ENCODE data around the gene NXPE4. TPM values are rescaled to one million over a fixed set of nuclear protein-coding genes. Genes with fewer than 3 reads are reported as not detected.

Gene NXPE4
- total RNA-seq, 1 experiment from 2014 or later: not detected

Other genes with a start within 250 kb of the NXPE4 start
- 2.0 and 7.2 TPM in 2 replicates for gene C11orf71, start 195.3 kb downstream of the NXPE4 start, total RNA-seq (2014; rRNA removed; shearing (Covaris generic); ENCODE audit: low replicate concordance)
- 27.8 and 46.8 TPM in 2 replicates for gene RBM7, start 195.1 kb downstream of the NXPE4 start, total RNA-seq (2014; rRNA removed; shearing (Covaris generic); ENCODE audit: low replicate concordance)
- gene REXO2, start 156.3 kb downstream of the NXPE4 start, total RNA-seq (2014; rRNA removed; shearing (Covaris generic); ENCODE audit: low replicate concordance): 172 and 215 TPM in 2 replicates
- not detected in 2 replicates for gene NXPE1, start 35.9 kb downstream of the NXPE4 start, total RNA-seq (2014; rRNA removed; shearing (Covaris generic); ENCODE audit: low replicate concordance)
- gene NXPE2, start 82.7 kb upstream of the NXPE4 start, total RNA-seq (2014; rRNA removed; shearing (Covaris generic); ENCODE audit: low replicate concordance): not detected in 2 replicates

Data from MG63 (cell line).